HL-60/S4 treated with phorbol 12-myristate 13-acetate at 8.2 ng/mL for 4 days and 3 days (cell line): Measurements from ENCODE around the gene KCNE3.
"Not testable (repeated sequence)": the region's sequence is repeated elsewhere in the genome, so short reads cannot be mapped to it uniquely, and the experiment has no call there.

Source experiments
- in situ Hi-C: fragments of 300-500 bp; cut with MboI; formaldehyde crosslinking; loops from 2 replicates; pipeline ENCODE4 v1.15.0; 2022; ENCODE audit warnings: low sequenced_read_pairs

KCNE3 gene

DNA sequence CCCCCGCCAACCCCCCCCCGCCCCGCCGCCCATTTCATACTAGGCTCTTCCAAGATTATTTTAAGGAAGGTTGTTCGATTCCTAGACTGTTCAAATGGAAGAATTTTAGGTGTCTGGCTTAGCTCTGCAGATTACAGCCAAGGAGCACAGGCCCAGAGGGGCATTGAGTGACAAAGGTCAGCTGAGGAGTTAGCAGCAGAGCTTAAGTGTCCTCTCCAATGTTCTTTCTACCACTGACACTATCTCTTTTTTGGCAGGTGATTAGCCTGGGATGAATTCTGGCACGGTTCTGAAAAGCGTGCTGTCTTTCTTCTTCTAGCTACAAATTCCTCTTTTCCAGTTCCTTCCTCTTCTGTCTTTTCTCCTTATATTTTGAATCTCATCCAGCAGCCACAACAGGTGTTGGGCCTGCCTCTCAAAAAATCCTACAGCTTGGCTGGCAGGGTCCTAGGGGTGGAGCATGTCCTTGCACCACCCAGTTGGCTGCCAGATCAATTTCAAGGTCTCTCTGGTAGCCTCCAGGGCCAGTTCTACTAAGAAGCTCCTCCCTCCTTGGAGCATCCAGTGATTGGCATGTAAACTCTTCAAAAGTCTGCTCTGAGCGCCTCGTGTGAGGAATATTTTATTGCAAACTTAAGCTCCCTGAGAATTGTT lies 23.0 kb downstream of the KCNE3 start:
- in situ Hi-C loops: no loop called here

DNA sequence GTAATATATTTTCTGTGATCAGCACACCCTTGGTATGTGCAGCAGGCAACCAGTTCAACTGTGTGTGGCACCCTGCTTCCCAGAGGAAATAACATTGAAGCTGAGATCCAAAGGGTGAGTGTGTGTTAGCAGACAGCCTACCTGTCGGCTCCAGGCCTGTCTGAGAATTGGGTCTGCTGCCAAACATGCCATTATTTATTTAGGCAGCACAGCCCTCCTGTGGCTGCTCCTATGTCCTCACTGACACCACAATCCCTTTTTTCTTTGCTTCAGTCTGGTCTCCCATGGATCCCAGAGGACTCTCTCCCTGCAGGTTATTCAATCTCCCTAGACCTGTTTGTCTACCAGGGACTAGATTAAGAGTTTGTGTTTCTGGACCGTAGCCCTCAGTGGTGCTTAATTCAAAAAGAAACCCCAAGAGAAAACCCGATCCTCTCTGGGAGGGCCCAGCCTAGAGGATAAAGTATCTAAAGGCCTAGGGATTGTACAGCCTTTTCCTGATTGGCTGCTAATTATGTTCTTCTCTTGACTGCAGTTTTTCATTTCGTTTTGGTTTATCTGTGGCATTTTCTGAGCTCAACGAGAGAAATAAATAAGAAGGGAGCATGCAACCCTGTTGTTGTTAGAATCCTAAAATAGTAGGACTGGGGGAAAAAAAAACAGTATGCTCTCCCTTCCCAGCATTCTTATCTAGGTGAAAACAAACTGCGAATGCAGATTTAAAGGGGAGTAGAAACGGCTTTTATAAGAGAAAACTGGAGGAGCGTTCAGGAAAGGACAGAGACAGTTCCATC lies 24.1 kb downstream of the KCNE3 start:
- in situ Hi-C loops: no loop called here

DNA sequence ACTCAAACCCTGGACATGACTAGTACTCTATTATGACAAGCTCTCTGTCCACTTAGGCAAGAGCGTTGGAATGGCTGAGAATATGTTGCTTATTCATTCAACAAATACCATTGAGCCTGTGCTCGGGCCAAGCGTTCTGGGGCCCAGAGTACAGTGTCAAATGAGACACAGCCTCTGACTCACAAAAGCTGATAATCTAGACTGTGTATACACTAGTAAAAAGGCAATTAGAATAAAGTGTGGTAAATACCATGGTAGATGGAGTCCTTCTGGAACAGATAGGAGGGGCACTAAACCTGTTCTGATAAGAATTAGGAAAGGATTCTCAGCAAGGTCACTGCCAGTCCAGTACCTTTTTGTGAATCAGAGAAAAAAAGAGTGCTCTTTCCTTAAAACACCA lies 24.7 kb downstream of the KCNE3 start:
- in situ Hi-C loops: no loop called here

DNA sequence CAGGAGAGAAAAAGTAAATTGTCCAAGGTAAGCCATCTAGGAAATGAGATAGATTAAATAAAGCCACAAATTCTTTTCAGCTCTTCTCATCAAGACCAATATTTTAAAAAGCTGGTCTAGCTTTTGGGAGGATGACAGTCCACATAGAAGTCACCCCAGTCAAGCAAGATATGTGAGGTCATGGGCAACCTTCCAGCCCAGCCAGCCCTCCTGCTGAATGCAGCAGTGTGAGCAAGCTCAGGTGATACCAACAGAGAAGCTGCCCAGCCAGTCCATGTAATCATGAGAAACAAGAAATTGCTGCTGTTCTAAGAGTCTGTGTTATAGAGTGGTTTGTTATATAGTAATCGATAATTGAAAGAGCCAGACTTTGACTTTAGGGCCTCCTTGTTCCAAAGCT lies 28.7 kb downstream of the KCNE3 start:
- in situ Hi-C loops: no loop called here

DNA sequence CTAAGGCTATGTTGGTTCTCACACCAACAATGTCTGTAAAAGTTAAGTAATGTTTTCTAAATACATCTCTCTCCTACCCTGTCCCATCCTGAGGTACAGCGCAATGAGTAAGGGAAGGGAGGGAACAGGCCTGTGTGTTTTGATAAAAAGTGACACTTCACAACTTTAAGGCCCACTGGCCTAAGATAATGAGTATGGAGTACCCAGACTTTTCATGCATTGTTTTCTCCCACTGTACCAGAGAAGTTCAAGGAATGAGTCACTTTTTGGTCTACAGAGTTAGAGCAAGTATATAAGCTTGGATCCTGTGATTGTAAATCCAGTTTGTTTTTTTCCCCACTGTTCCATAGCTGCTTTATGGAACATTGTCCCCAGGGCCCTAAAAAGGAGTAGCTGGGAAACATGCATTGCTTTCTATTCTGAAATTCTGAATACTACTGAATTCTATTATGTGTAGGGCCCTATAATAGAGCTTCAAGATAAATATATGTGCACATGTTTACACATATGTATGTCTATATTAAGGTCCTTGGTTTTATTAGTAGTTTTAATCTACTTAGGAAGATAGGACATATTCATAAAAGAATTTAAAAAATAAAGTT lies 29.8 kb downstream of the KCNE3 start:
- in situ Hi-C loops: no loop called here

DNA sequence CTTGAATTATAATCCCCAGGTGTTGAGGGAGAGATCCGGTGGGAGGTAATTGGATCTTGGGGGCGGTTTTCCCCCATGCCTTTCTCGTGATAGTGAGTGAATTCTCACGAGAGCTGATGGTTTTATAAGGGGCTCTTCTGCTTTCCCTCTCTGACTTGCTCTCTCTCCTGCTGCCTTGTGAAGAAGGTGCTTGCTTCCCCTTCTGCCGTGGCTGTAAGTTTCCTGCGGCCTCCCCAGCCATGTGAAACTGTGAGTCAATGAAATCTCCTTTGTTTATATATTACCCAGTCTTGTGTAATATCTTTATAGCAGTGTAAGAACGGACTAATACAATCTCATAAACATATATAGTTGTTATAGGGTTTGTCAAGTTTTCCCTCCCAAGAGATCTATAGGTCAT lies 32.8 kb downstream of the KCNE3 start:
- in situ Hi-C loops: no loop called here

DNA sequence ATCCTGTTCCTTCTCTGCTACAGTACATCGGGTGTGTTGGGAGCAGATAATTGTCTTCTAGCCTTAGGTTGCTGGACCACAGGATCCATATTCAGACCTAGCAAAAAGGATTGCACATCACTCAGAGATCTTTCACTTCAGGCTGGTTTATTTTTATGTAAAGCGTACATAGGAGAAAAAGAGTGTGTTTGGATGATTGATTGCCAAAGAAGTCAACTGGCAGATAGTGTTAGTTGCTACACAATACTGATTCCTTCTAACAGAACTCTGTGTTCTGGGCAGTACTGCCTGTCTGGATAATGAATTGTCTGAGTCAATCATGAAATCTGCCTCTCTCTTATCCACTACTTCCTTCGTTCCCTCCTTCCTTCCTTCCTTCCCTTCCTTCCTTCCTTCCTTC lies 38.1 kb downstream of the KCNE3 start:
- in situ Hi-C loops: no loop called here

DNA sequence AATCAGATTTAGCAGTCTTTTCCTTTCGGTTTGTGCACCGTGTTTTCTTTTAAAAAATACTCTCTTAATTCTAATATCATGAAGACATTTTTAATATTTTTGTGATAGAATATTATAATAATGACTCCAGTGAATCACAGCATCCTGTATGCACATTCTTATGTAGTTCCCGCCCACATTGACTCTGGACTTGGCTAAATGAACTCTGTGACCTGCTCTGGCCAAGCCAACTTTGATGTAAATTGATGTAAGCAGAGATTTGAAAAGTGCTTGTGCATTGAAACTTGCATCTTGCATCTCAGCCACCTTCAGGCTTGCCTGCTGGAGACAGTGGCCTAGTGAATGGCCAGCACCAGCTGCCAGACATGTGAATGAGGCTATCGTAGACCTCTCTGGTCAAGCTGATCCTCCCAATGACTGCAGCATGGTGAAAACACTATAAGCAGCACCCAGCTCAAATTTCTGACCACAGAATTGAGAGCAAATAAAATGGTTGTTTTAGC lies 39.9 kb downstream of the KCNE3 start:
- in situ Hi-C loops: no loop called here

DNA sequence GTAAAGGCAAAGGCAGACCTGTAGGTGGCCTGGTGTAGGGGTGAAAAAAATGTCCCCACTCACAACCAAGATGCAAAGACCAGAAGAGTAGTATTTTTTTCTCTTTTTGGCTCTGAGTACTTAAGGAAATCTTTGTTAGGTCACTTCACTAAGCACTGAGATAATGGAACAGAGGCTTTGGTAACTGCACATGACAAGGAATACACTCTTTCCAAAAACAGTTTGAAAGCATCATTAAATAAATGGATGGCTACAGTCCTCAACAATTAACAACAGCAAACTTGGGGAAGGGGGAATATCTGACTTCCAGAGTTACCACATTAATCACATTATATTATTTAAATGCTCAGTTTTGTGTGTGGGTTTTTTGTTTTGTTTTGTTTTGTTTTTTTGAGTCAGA lies 42.2 kb downstream of the KCNE3 start:
- in situ Hi-C loops: no loop called here

DNA sequence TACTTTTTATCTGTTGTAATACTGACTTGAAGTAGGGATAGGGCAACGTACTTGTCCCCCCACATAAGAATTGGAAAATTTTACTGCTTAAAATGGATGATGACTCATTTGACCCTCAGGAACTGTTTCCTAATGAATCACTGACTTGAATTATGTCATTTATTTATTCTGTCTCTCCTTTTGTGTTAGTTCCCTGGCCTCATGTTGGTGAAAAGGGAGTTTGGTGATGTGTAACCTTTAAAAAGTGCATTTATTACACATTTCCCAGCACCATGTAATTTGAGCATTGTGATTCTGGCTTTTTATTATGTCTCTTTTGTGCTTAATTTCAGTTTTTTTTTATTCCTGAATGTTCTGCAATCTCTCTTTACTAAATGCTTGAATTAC lies 48.8 kb downstream of the KCNE3 start:
- in situ Hi-C loops: no loop called here

DNA sequence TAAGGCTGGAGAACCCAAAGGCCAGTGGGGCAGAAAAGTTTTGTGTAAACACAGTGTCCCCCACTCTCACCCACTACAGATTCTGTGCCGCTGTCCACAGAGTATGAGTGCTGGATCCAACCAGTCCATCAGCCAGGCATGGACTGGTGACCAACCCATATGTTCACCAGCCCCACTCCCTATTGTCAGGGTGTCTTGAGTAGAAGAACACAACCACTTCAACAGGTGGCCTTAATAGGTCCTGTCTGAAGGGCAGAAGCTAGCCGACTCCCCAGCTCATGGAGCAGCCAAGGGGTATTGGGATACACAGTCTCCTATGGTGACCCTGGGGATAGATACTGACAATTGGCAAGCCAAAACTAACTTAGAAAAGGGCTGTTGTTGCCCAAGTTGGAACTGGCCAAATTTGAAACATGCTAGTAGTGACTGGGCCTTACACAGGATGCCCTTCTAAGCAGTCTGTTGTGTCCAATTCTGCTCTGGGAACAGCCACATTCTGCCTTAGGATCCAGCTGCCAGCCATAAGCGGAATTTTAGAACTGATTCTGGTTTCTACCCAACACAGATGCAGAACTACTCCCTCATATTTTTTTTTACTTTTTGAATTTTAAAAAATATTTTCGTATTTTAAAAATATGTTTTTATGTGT lies 49.4 kb downstream of the KCNE3 start:
- in situ Hi-C loops: no loop called here

DNA sequence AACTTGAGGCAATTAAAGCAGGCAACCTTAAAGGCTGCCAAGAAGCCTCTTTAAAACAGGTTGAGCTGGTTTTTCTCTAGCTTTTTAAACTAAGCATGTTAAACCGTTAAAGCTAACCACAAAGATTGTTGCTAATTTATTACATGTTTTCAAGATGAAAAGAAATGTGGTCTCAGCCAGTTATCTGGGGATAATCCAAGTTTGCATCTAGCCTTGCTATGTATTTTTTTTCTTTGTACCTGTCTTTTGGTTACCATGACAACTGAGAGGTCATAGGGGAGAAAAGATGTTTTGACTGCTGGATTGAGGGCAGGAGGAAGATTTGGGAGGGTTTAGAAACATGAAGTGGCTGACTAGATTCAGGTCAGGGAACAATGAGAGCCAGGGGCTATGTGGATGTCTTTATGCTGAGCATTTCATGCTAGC lies 50.0 kb downstream of the KCNE3 start:
- in situ Hi-C loops: no loop called here

DNA sequence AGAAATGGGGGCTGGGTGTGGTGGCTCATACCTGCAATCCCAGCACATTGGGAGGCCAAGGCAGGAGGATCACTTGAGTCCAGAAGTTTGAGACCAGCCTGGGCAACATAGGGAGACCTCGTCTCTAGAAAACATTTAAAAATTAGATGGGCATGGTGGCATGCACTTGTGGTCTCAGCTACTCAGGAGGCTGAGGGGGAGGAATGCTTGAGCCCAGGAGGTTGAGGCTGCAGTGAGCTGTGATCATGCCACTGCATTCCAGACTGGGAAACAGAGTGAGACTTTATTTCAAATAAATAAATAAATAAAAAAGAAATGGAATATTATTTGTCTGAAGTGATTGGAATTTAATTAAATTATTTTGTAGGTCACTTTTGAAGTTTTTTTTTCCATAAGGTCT lies 50.4 kb downstream of the KCNE3 start:
- in situ Hi-C loops: not testable (repeated sequence)

DNA sequence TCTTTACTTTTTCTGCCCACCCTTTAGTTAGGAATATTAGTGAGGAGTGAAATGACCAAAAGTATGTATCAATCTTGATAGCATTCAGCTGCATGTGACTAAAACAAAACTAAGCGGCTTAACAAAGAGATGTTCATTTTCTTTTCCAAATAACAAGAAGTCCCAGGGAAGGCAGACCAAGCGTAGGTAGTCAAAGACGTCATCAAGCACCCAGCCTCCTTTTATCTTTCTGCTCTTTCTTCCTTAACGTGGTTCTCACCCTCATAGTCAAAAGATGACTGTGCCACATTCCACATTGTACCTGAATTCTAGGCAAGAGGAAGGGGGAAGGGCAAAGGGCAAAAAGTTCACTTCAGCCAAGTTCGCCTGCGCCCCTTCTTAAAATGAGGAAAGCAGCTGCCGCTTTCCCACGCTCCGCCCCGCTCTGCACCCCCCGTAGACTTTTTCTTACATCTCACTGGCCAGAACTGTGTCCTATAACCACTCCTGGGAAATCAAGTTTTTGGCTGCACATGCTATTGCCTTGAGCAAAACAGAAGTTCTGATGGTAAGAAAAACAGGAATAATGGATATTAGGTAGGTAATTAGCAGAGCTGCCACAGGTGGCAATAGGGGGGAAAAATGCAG lies 54.5 kb downstream of the KCNE3 start:
- in situ Hi-C loops: no loop called here

DNA sequence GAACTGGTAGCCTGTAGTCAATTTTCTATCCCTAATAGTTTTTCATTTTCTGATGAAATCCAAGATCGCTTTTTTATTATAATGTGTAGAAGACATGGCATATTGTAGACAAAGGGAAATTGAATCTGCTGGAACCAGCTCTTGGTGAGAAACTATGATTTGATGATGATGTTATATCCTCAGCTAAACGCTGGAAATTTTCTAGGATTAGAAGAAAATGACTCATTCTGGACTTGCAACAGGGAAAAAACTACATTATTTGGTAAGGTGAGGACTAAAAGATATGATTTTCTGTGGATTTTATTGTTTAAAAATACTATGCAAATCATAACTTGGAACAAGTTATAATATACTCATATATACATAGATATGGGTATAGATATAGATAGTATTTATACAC lies 55.0 kb downstream of the KCNE3 start:
- in situ Hi-C loops: no loop called here

DNA sequence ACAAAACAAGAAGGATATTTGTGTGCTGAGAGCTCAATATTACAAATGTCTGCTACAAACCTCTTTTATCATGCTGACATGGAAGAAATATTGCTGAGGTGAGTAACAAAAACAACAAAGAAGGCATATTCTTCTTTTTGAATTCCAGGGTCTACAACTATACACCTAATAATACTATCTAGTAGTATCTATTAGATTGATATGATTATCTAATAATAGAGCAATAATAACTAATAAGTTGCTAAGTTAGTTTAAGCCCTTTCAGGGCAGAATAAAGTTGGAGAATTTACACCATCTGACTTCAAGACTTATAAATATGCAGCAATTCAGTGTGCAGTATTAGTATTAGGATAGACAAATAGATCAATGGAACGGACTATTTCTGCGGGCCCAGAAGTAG lies 57.7 kb downstream of the KCNE3 start:
- in situ Hi-C loops: no loop called here
